HG02571 (cell line): ENCODE data around the gene ZNF616.
"Not testable (repeated sequence)": the region's sequence is repeated elsewhere in the genome, so short reads cannot be mapped to it uniquely, and the experiment has no call there.

ENCODE experiments used
- ATAC-seq: cut with Tn5 transposase; IDR thresholded peaks from one replicate; pipeline ENCODE4 v1.9.1; 2021; ENCODE audit warnings: mild to moderate bottlenecking, moderate library complexity; ENCODE audit not compliant: unreplicated experiment

ZNF616 gene

DNA sequence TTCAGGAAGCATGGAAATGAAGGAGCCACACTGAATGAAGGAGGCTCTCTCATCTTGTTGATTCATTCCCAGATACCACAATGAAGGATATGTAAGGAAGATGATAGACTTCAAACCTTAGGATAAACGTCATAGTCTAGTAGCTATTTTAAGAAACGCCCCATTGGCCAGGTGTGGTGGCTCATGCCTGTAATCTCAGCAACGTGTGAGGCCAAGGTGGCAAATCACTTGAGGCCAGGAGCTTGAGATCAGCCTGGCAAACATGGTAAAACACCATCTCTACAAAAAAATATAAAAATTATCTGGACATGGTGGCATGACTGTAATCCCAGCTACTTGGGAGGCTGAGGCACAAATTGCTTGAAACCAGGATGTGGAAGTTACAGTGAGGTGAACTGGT, 27.1 kb downstream of the ZNF616 start:
- ATAC-seq: no peak

DNA sequence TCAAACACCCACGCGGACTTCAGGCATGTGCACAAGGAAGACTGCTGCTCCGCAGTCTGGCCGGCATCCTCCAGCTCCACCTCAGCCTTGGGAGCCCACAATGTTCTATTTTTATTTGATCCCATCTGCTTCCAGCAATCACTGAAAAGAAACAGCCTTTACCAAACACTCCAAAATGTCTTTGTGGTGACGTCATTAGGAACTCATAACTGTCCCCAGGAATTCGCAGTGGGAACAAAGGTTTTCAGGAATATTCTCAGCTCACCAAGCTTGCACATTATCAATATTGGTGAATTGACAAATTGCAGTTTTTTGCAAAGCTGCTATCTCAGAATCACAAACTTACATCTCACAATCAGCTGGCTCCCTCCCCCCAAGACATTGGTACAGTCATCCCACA, 29.0 kb downstream of the ZNF616 start:
- ATAC-seq: no peak

GRCh38 chr19:52102782-52103181, 37.0 kb downstream of the ZNF616 start:
- no peak for ATAC-seq

DNA sequence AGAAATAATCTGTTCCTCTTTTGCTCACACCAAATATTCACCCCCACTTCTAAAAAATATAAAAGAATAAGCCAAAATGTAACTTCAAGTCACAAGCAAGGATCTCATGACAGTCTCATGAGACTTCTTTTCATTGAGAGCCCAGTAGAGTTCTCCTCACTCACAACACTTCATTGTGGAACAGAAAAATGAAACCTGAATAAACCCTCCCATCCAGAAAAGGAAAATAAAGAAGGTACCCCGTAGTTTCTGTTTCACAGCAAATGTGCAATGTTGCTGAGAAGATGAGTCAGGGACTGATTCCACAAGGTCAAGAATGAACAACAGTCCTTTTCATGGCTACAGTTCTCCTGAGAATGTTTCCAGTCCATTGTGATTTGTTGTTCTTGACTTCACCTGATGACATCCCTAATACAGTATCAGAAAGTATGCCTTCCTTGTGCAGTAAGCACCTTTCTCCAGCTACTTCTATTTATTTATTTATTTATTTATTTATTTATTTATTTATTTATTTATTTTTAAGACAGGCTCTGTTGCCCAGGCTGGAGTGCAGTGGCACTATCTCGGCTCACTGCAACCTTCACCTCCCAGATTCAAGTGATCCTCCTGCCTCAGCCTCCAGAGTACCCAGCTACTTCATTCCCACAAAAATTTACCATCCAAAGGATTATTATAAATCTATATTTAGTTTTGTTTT, 37.7 kb downstream of the ZNF616 start:
- ATAC-seq: no peak

- no peak for ATAC-seq
Observed at GRCh38 chr19:52099497-52100138, 40.1 kb downstream of the ZNF616 start.

DNA sequence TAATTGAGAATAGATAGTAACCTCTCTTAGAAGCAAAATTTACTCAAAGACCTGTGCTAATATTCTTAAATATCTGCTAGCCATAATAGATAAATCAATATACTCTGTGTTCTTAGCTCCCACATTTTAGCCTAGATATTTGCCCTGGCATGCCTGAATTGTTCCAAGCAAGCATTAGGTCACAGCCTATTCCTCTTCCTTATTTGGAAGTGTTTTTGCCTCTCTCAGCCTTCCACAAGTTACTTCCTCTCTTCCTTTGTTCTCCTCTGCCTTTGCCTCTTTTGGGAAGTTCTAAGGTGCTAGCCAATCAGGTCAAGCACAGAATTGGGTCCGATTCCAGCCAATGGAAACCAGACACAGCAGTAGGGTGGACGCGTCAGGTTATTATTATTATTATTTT, 43.3 kb downstream of the ZNF616 start:
- not testable (repeated sequence) for ATAC-seq

DNA sequence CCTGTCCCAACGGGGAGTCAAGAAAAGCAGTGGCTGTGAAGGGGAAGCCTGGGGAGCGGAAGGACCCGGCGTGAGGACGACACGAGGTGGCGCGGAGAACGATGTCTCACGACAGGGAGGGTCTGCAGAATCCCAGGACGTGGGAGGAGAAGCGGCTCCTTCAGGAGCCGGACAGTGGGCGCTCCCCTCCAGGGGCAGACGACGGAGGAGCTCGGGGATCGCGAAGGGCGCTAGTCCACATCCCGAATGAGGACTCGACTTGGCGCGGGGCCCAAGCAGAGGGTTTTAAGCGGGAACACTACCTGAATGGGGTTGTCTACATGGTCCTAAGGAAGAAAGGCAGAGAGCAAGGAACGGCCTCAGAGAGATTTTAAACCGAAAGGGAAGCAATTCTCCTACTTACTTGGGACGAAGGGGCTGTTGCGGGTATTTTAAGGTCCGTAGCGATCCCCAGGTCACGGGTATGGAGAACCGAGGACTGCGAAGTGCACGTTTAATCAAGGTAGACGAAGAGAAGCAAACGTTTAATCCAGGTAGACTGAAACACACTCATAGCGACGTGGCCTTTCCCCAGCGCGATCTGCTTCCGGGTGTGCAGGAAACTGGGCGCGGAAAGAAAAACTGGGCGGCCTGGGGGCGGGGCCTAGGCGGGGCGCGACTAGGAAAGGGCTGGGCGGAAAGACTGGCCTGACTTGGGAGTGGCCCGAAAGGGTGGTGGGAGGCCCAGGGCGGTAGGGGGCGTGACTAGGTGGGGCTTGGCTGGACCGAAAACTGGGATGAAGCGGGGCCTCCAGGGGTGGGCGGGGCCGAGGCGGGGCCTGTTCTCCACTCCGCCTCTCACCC, 44.3 kb downstream of the ZNF616 start, which contains the start of gene ZNF841:
Gene ZNF841 (minus strand): TSS at position 594 of the 843 bp plus-strand sequence. CDS start 10,964 bp downstream, outside the sequence.
- no peak for ATAC-seq

DNA sequence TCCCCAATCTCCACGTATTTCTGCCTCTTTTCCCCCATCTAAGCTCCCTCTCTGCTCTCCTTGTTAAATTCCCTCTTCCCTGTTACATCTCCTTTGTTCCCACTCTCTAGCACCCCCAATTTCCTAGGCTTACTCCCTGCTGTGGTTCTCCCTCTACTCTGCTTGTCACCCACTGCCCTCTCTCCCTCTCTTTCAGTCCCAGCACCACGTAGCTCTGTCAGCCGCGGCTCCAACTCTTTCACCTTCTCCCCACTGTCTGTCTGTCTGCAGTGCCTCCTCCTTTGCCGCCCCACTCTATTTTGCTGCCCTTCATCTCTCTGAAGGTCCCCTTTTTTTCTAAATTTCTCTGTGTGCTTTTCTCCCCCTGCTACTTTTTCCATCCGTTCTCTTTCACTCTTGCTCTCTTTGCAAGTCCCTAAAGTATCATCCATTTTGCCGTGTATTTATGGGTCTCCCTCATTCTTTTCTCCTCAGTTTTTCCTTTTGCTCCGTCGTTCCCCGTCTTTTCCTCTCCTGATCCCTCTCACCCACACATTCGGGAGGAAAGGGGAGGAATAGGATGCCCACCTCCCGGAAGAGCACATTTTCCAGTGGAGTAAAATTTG, 45.1 kb downstream of the ZNF616 start:
- ATAC-seq: no peak

- no peak for ATAC-seq
Observed at GRCh38 chr19:52086481-52086880, 53.3 kb downstream of the ZNF616 start.

DNA sequence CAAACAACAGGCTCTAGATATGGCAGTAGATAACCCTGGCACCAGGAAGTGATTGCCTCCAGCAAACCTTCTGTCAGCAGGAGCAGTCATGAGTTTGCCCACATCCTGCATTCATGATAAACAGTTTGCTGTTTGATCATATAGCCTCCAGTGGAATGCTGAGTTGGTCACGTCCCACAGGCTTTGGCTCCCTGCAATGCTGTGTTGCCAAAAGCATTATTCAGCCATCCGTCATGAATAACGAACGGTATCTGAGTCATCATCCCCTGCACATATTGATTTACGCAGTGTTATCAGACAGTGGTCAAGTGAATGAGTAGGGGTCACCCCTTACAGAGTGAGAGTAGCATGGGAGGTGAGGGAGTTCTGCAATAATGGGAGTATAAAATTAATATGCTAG, 69.2 kb downstream of the ZNF616 start:
- no peak for ATAC-seq

- ATAC-seq: no peak
Observed at GRCh38 chr19:52069653-52070052, 70.1 kb downstream of the ZNF616 start.

DNA sequence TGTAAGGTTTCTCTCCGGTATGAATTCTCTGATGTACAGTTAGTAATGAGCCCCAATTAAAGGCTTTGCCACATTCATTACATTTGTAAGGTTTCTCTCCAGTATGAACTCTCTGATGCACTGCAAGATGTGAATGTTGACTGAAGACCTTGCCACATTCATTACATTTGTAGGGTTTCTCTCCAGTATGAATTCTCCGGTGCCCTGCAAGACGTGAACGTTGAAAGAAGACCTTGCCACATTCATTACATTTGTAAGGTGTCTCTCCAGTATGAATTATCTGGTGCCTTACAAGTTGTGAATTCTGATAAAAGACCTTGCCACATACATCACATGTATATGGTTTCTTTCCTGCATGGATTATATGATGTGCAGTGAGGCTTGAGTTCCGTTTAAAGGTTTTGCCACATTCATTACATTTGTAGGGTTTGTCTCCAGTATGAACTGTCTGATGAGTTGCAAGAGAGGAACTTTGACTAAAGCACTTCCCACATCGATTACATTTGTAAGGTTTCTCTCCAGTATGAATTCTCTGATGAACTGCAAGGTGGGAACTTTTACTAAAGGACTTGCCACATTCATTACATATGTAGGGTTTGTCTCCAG, 73.4 kb downstream of the ZNF616 start:
- no peak for ATAC-seq

DNA sequence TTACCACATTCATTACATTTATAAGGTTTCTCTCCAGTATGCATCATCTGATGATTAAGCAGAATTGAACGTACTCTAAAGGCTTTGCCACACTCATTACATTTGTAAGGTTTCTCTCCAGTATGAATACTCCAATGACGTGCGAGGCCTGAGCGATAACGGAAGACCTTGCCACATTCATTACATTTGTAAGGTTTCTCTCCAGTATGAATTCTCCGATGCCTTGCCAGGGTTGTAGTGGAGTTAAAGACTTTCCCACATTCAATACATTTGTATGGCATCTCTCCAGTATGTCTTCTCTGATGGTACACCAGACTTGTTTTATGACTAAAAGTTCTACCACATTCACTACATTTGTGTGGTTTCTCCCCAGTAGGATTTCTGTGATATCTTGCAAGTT, 74.3 kb downstream of the ZNF616 start:
- no peak for ATAC-seq
